Hematopoietic multipotent progenitor cell treated with erythropoietin and hydrocortisone succinate and interleukin-3 and kit ligand, for 17 days (in vitro differentiated cells): ENCODE data around the gene MRC1.
A peak's percentile ranks its signal among the peaks of the same experiment; 100 is the strongest.

Experiments used
- DNase-seq: peaks from one replicate; pipeline ENCODE4 v3.0.0-alpha.2; 2015; ENCODE audit warnings: low spot score

Gene MRC1

DNA sequence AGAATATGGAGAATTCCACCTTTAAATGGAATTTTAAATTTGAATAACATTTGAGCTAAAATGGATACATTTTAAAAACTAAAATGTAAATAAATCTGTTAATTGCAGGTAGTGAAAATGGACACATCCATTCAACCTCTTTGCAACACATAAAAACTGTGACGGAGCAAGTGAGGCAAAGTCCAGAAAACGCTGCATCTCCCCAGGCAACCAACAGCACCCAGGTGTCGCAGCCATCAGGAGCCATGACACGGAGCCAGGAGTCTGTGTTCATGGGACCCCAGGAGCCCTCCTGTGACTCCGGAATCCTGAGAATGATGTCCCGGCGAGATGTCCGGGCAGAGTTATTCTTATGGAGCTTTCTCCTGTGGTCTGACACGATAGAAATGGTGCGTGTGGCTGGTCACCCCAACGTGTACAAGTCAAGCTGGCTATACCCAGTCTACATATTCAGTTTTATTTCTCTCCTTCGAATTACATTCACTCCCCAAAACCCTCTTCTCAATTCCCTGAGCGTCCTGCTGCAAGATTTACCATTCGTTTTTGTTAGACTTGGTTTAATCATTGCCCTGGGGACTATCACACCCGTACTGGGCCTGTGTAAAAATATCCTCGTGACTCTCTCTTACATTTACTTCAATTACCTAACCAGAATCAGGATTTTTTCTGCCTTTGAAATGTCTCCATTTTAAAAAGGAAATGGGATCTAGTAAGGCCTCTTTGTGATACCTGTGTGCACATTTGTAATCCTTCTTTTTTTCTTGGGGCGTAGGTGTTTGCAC is 13.1 kb upstream of the MRC1 start:
- no peak for DNase-seq

- peak; percentile 45 for DNase-seq
These were observed 7.6 kb upstream of the MRC1 start for GRCh38 chr10:17801507-17801906.

GRCh38 chr10:17802350-17802749 is 6.8 kb upstream of the MRC1 start:
- no peak for DNase-seq

GRCh38 chr10:17802976-17803375 is 6.2 kb upstream of the MRC1 start:
- DNase-seq, result no peak

DNA sequence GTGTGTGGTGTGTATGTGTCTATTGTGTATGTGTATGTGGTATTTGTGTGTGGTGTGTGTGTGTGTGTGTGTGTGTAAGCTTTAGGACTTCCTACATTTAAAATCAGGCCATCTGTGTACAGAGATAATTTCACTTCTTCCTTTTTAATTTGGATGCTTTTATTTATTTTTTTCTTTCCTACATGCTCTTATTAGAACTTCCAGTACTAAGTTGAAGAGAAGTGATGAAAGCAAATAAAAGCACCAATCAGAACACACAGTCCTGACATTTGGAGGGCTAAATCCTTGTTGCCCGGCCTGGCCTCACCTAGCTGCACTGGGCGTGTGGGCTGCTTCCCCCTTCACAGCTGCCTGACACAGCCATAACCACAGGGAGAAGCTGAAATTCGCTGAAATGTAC is 3.8 kb upstream of the MRC1 start:
- DNase-seq, result no peak

- no peak for DNase-seq
These were observed 3.1 kb upstream of the MRC1 start for GRCh38 chr10:17805921-17806577.

- no peak for DNase-seq
These were observed 2.2 kb downstream of the MRC1 start for GRCh38 chr10:17811146-17811865.

- DNase-seq, result no peak
These were observed 5.8 kb downstream of the MRC1 start for GRCh38 chr10:17814973-17815372.

DNA sequence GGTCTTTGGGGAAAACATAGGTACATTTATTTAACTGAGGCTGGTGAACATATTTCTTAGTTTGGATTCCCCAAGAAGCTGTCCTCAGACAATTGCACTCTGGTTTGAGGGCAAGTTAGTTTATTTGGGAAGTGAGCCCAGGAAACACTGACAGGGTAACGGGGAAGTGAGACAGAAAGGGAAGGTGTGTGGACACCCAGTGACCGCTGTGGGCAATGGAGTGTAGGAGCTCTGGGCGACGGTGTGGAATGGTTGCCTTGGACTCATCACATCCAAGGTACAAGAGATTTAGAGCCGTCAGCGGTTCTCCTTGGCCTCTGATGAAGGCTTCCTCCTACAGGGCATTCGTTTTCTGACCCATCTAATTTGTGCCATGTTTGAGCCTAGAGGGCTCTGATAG is 7.1 kb downstream of the MRC1 start:
- no peak for DNase-seq

DNA sequence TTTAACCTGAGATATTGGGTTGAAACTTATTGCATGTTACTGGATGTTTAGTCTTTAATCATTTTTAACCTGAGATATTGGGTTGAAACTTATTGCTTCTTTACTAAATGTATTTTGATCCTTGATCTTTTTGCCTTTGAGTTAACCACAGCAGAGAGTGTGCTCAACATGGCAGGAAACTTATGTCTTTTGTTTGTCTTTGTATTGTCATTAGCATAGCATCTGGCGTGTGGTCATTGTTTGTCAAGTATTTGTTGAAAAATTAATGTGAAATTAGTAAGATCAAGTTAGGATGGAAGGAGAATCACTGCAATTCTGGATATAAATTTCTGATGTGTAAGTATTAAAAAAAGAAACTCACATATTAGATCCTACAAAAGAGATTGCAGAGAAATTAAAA is 8.2 kb downstream of the MRC1 start:
- DNase-seq, result no peak

DNA sequence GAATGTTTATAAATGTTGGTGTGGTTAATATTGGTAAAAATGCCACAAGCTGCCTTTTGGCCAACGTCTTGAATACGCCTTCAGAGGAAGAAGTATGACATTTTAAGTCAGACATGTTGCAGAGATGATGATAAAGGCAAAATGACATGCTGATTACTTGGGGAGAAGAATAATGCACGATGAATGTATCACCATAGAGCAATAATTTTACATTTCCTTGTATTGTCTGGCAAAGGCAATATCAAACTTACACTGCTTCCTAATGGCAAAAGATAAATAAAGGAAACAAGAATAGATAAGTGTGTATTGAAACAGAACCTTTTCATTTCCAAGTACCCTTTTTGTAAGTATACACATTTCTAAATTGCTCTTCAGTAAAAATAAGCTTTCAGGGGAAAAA is 8.6 kb downstream of the MRC1 start:
- DNase-seq, result no peak

DNA sequence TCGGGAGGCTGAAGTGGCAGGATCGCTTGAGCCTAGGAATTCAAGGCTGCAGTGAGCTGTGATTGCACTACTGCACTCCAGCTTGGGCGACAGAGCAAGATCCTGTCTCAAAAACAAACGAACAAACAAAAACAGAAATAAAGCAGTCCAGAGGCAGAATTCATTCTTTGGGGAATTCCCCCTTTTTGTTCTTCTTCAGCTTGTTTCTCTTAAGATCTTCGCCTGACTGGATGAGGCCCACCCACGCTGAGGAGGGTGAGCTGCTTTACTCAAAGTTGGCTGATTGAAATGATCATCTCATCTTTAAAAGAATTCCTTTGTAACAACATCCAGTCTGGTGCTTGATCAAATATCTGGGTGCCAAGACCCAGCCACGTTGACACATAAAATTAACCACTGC is 10.7 kb downstream of the MRC1 start:
- DNase-seq, result no peak

DNA sequence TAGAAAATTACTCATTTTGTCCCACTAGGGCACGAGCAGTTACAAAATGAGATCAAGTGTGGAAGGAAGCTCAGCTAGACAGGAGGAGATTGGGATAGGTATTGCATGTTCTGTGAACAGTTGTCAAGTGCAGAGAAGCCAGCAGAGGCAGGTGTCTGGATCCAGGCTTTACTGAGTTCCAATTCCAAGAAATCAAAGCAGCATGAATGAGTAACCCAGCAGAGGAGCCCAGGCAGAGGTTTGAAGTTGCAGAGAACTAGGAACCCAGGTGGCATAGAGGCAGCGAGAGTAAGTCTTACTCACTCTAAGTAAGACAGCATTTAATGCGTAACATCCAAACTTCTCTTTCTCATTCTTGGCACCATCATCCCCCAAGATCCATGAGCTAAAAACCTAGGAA is 11.8 kb downstream of the MRC1 start:
- no peak for DNase-seq

- DNase-seq, result no peak
These were observed 12.7 kb downstream of the MRC1 start for GRCh38 chr10:17821893-17822292.

- DNase-seq, result no peak
These were observed 22.2 kb downstream of the MRC1 start for GRCh38 chr10:17831341-17831740.

DNA sequence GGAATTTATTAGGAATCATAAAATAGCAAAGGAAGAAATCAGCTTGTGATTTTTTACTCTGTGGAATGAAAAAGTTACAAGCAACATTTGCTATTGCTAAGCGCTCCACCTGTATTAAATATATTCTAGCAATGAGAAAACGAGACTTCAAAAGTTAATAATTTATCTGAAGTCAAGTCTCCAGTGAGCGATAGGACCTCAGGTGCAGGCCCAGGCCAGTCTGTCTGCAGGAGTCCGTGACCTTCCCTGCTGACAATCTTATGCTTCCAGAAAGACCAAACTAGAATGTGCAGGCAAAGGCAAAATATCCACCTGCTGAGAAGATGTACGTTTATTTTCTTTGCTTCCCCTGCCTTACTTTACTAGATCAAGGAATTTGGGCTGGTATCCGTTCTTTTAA is 22.7 kb downstream of the MRC1 start:
- DNase-seq, result no peak

- DNase-seq, result no peak
These were observed 24.5 kb downstream of the MRC1 start for GRCh38 chr10:17833656-17834055.

- no peak for DNase-seq
These were observed 26.5 kb downstream of the MRC1 start for GRCh38 chr10:17835688-17836087.

GRCh38 chr10:17836942-17837341 is 27.8 kb downstream of the MRC1 start:
- no peak for DNase-seq

DNA sequence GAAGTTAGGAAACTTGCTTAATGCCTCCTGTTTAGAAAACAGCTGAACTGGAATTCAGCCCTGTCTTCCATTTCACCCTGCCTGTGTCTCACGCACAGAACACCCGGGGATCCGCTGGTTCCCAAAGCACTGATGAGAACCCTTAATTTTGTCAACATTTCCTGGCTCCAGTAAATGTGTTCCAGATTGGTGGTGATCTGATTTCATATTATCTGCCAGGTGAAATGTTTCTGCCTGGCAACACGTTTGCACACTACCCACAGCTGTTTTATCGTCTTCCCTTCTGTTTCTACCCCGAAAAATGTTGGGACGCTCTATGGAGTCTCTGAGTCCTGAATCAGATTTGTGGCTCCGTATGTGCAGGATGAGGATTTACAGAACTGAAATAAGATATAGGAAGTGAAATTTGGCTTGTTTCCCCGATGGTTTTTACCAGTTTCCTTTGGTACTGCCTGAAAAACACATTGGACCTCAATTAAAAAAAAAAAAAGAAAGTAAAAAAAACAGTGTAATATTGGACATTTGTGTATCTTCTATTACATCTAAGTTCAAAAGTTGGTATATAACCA is 29.0 kb downstream of the MRC1 start:
- no peak for DNase-seq

DNA sequence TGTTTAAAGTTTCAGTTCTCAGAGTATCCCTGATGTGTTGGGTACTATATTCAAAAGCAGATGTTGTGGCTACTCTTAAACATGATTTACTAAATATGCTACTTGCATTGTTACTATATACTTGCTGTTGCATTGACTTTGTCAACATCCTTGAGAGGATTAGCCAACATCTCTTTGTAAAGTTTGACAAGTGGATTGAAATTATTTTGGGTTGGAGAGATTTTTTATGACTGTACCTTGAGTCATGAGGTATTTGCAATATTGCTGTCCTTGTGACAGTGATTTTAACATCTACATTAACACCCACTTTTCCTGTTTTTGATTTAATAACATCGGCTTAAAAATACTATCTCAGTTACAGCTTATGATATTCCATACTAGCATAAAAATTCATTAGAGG is 31.9 kb downstream of the MRC1 start:
- DNase-seq, result no peak

DNA sequence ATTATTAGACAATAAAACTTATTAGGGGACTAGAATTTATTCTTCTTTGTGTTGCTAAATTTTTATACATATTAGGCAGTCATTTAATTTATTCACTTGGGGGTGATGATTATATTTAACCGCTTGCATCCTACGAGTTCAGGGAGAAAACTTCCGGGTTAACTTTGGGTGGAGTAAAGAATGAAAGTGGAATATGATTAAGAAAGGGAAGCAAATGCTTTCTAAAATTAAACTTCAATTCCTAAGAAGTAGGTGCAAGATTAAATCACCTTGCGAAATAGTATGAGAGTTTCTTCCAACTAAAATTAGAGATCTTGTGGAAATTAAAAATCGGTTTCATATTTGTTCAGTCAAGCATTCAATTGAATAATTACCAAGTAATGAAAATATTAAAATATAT is 33.5 kb downstream of the MRC1 start:
- no peak for DNase-seq
